ENCODE data around the gene ATP5PD.
A peak's percentile ranks its signal among the peaks of the same experiment; 100 is the strongest.

ATP5PD gene

DNA sequence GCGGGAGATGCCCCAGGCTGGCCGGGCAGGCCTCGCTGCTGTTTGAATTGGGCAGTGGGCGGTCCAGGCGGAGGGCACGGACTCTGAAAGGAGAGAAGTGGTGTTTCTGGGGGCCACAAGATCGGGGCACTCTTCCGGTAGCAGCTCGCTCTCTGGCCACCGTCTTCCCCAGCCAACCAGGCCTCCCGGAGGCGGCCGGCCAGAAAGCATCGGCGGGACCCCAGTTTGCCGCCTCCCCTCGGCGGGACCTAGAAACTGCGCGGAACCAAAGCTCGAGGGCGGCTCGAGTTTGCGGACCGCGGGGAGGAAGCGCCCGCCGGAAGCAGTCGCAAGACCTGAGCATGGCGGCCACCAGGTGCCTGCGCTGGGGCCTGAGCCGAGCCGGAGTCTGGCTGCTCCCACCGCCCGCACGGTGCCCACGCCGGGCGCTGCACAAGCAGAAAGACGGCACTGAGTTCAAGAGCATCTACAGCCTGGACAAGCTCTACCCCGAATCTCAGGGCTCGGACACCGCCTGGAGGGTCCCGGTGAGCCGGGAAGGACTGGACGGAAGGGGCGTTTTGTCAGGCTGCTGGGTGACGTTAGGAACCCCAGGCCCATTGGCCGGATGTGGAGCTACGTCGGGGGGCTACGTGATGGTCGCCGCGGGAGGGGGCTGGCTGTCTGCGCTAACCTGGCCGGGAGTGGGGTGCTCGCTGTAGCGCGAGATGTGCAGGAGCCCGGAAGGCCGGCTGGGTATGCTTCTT lies 34.2 kb downstream of the ATP5PD start, which contains the start of gene MRPL58 (continued):
- TF ChIP-seq, protein P1, sequence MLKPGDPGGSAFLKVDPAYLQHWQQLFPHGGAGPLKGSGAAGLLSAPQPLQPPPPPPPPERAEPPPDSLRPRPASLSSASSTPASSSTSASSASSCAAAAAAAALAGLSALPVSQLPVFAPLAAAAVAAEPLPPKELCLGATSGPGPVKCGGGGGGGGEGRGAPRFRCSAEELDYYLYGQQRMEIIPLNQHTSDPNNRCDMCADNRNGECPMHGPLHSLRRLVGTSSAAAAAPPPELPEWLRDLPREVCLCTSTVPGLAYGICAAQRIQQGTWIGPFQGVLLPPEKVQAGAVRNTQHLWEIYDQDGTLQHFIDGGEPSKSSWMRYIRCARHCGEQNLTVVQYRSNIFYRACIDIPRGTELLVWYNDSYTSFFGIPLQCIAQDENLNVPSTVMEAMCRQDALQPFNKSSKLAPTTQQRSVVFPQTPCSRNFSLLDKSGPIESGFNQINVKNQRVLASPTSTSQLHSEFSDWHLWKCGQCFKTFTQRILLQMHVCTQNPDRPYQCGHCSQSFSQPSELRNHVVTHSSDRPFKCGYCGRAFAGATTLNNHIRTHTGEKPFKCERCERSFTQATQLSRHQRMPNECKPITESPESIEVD (tag by site-specific recombination; IDR thresholded peaks at IDR 0.05), result no peak
- TF ChIP-seq ZNF792 (tag by site-specific recombination; IDR thresholded peaks at IDR 0.05) (no peak), ZFHX2 (tag by site-specific recombination; conservative IDR thresholded peaks at IDR 0.05) (peak; percentile 70), ZNF274 (IDR thresholded peaks at IDR 0.05; ENCODE audit: low read length) (no peak), ZNF274 (tag by site-specific recombination; IDR thresholded peaks at IDR 0.05; ENCODE audit: borderline replicate concordance) (no peak), ZNF366 (tag by site-specific recombination; conservative IDR thresholded peaks at IDR 0.05) (peak; percentile 56; the same call in 1 of the 2 replicates), ZNF510 (tag by site-specific recombination; IDR thresholded peaks at IDR 0.05; ENCODE audit: insufficient replicate concordance) (no peak), ZNF155 (tag by site-specific recombination; IDR thresholded peaks at IDR 0.05) (no peak), ZNF48 (tag by site-specific recombination; IDR thresholded peaks at IDR 0.05) (no peak), REPIN1 (tag by site-specific recombination; IDR thresholded peaks at IDR 0.05; ENCODE audit: low read depth) (peak; percentile 72; the same call in 1 of the 2 replicates), GLI2 (tag by site-specific recombination; IDR thresholded peaks at IDR 0.05; ENCODE audit: borderline replicate concordance, low read depth) (no peak), ZFP41 (tag by site-specific recombination; IDR thresholded peaks at IDR 0.05; ENCODE audit: borderline replicate concordance) (no peak), ZSCAN16 (tag by site-specific recombination; IDR thresholded peaks at IDR 0.05) (no peak), ZNF701 (tag by site-specific recombination; IDR thresholded peaks at IDR 0.05) (no peak), ZFP3 (tag by site-specific recombination; IDR thresholded peaks at IDR 0.05; ENCODE audit: low read depth) (no peak), ZBTB17 (tag by site-specific recombination; IDR thresholded peaks at IDR 0.05) (peak; percentile 81), ZNF501 (tag by site-specific recombination; IDR thresholded peaks at IDR 0.05) (peak; percentile 90), ZNF184 (tag by site-specific recombination; IDR thresholded peaks at IDR 0.05) (peak; percentile 57; the same call in 1 of the 2 replicates), ZNF239 (tag by site-specific recombination; IDR thresholded peaks at IDR 0.05) (peak; percentile 31; the same call in 1 of the 2 replicates), ZNF133 (tag by site-specific recombination; IDR thresholded peaks at IDR 0.05) (0 out of 2 replicates have a peak, but pooled peaks have one; percentile 13), ZNF670 (tag by site-specific recombination; IDR thresholded peaks at IDR 0.05; ENCODE audit: low read depth) (no peak), ZNF202 (tag by site-specific recombination; IDR thresholded peaks at IDR 0.05; ENCODE audit: borderline replicate concordance) (no peak), ZEB2 (tag by site-specific recombination; IDR thresholded peaks at IDR 0.05) (peak; percentile 81)
- TF ChIP-seq, protein P2, sequence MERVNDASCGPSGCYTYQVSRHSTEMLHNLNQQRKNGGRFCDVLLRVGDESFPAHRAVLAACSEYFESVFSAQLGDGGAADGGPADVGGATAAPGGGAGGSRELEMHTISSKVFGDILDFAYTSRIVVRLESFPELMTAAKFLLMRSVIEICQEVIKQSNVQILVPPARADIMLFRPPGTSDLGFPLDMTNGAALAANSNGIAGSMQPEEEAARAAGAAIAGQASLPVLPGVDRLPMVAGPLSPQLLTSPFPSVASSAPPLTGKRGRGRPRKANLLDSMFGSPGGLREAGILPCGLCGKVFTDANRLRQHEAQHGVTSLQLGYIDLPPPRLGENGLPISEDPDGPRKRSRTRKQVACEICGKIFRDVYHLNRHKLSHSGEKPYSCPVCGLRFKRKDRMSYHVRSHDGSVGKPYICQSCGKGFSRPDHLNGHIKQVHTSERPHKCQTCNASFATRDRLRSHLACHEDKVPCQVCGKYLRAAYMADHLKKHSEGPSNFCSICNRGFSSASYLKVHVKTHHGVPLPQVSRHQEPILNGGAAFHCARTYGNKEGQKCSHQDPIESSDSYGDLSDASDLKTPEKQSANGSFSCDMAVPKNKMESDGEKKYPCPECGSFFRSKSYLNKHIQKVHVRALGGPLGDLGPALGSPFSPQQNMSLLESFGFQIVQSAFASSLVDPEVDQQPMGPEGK (tag by site-specific recombination; IDR thresholded peaks at IDR 0.05), result peak; percentile 85
- TF ChIP-seq, protein P3, sequence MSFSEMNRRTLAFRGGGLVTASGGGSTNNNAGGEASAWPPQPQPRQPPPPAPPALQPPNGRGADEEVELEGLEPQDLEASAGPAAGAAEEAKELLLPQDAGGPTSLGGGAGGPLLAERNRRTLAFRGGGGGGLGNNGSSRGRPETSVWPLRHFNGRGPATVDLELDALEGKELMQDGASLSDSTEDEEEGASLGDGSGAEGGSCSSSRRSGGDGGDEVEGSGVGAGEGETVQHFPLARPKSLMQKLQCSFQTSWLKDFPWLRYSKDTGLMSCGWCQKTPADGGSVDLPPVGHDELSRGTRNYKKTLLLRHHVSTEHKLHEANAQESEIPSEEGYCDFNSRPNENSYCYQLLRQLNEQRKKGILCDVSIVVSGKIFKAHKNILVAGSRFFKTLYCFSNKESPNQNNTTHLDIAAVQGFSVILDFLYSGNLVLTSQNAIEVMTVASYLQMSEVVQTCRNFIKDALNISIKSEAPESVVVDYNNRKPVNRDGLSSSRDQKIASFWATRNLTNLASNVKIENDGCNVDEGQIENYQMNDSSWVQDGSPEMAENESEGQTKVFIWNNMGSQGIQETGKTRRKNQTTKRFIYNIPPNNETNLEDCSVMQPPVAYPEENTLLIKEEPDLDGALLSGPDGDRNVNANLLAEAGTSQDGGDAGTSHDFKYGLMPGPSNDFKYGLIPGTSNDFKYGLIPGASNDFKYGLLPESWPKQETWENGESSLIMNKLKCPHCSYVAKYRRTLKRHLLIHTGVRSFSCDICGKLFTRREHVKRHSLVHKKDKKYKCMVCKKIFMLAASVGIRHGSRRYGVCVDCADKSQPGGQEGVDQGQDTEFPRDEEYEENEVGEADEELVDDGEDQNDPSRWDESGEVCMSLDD (tag by site-specific recombination; IDR thresholded peaks at IDR 0.05), result peak; percentile 92
- TF ChIP-seq, protein P4, sequence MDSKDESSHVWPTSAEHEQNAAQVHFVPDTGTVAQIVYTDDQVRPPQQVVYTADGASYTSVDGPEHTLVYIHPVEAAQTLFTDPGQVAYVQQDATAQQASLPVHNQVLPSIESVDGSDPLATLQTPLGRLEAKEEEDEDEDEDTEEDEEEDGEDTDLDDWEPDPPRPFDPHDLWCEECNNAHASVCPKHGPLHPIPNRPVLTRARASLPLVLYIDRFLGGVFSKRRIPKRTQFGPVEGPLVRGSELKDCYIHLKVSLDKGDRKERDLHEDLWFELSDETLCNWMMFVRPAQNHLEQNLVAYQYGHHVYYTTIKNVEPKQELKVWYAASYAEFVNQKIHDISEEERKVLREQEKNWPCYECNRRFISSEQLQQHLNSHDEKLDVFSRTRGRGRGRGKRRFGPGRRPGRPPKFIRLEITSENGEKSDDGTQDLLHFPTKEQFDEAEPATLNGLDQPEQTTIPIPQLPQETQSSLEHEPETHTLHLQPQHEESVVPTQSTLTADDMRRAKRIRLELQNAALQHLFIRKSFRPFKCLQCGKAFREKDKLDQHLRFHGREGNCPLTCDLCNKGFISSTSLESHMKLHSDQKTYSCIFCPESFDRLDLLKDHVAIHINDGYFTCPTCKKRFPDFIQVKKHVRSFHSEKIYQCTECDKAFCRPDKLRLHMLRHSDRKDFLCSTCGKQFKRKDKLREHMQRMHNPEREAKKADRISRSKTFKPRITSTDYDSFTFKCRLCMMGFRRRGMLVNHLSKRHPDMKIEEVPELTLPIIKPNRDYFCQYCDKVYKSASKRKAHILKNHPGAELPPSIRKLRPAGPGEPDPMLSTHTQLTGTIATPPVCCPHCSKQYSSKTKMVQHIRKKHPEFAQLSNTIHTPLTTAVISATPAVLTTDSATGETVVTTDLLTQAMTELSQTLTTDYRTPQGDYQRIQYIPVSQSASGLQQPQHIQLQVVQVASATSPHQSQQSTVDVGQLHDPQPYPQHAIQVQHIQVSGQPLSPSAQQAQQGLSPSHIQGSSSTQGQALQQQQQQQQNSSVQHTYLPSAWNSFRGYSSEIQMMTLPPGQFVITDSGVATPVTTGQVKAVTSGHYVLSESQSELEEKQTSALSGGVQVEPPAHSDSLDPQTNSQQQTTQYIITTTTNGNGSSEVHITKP (tag by site-specific recombination; IDR thresholded peaks at IDR 0.05), result peak; percentile 65
- TF ChIP-seq, protein P5, sequence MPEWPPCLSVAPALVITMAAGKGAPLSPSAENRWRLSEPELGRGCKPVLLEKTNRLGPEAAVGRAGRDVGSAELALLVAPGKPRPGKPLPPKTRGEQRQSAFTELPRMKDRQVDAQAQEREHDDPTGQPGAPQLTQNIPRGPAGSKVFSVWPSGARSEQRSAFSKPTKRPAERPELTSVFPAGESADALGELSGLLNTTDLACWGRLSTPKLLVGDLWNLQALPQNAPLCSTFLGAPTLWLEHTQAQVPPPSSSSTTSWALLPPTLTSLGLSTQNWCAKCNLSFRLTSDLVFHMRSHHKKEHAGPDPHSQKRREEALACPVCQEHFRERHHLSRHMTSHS (tag by site-specific recombination; IDR thresholded peaks at IDR 0.05), result no peak
- TF ChIP-seq, protein P6, sequence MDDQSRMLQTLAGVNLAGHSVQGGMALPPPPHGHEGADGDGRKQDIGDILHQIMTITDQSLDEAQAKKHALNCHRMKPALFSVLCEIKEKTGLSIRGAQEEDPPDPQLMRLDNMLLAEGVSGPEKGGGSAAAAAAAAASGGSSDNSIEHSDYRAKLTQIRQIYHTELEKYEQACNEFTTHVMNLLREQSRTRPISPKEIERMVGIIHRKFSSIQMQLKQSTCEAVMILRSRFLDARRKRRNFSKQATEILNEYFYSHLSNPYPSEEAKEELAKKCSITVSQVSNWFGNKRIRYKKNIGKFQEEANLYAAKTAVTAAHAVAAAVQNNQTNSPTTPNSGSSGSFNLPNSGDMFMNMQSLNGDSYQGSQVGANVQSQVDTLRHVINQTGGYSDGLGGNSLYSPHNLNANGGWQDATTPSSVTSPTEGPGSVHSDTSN (CRISPR knock-in tag; IDR thresholded peaks at IDR 0.05), result 0 out of 2 replicates have a peak, but pooled peaks have one; percentile 58
